ENCODE results near the gene PABPC3.

GRCh38 chr13:25069911-25070310 lies 26.0 kb upstream of the PABPC3 start:
- TF ChIP-seq POLR2A (IDR thresholded peaks at IDR 0.05) (no peak), CTCF (IDR thresholded peaks at IDR 0.05) (no peak), POLR2AphosphoS5 (IDR thresholded peaks at IDR 0.05) (no peak)

All from upper lobe of left lung (tissue), 4 donors.